Measurements from ENCODE around the gene PDF.
"Not testable (repeated sequence)": the region's sequence is repeated elsewhere in the genome, so short reads cannot be mapped to it uniquely, and the experiment has no call there.

The PDF gene

GRCh38 chr16:69367980-69368379, 37.6 kb upstream of the PDF start:
- no peak overlapping the region for H3K4me3 ChIP-seq (ENCODE audit: low read depth, low read length)
- TF ChIP-seq, protein P1, sequence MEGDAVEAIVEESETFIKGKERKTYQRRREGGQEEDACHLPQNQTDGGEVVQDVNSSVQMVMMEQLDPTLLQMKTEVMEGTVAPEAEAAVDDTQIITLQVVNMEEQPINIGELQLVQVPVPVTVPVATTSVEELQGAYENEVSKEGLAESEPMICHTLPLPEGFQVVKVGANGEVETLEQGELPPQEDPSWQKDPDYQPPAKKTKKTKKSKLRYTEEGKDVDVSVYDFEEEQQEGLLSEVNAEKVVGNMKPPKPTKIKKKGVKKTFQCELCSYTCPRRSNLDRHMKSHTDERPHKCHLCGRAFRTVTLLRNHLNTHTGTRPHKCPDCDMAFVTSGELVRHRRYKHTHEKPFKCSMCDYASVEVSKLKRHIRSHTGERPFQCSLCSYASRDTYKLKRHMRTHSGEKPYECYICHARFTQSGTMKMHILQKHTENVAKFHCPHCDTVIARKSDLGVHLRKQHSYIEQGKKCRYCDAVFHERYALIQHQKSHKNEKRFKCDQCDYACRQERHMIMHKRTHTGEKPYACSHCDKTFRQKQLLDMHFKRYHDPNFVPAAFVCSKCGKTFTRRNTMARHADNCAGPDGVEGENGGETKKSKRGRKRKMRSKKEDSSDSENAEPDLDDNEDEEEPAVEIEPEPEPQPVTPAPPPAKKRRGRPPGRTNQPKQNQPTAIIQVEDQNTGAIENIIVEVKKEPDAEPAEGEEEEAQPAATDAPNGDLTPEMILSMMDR (IDR thresholded peaks at IDR 0.05; ENCODE audit: borderline replicate concordance, insufficient read depth, low read depth, low read length), result no peak

DNA sequence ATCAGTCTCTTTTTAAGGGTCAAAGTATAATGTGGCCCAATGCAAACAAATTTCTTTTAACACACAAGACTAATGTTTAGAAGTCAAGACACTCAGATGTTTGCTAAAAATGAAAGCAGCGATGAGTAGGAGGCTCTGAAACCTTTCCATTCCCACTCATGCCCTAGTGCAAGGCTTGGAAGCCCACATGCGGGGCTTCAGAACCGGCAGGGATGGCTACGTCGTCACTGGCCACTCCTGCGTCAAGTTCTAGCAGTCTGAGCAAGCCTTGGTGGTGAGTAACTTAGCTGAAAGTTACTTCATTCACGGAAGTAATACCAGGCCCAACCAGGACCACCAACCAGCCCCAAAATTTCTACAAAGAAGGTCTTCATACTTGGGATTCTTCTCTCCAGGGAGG, 36.0 kb upstream of the PDF start:
- TF ChIP-seq, protein P1 (IDR thresholded peaks at IDR 0.05; ENCODE audit: borderline replicate concordance, insufficient read depth, low read depth, low read length), result no peak

GRCh38 chr16:69365901-69366300, 35.5 kb upstream of the PDF start:
- TF ChIP-seq, protein P1 (IDR thresholded peaks at IDR 0.05; ENCODE audit: borderline replicate concordance, insufficient read depth, low read depth, low read length), result no peak

More for the DNA sequence above, 36.0 kb upstream of the PDF start:
- no peak overlapping the region for H3K4me3 ChIP-seq (ENCODE audit: low read depth, low read length)

GRCh38 chr16:69364088-69364487, 33.7 kb upstream of the PDF start:
- no peak overlapping the region for H3K4me3 ChIP-seq (ENCODE audit: low read depth, low read length)
- TF ChIP-seq, protein P1 (IDR thresholded peaks at IDR 0.05; ENCODE audit: borderline replicate concordance, insufficient read depth, low read depth, low read length), result no peak

More at GRCh38 chr16:69365901-69366300, 35.5 kb upstream of the PDF start:
- H3K4me3 ChIP-seq (ENCODE audit: low read depth, low read length), result no peak overlapping the region

- no peak overlapping the region for H3K4me3 ChIP-seq (ENCODE audit: low read depth, low read length)
Observed at GRCh38 chr16:69363281-69363717, 32.9 kb upstream of the PDF start.

GRCh38 chr16:69360070-69360469, 29.7 kb upstream of the PDF start:
- not testable (repeated sequence) for H3K4me3 ChIP-seq (ENCODE audit: low read depth, low read length)

More at GRCh38 chr16:69363281-69363717, 32.9 kb upstream of the PDF start:
- TF ChIP-seq, protein P1 (IDR thresholded peaks at IDR 0.05; ENCODE audit: borderline replicate concordance, insufficient read depth, low read depth, low read length), result no peak

- no peak within 1 kb of the TSS for H3K4me3 ChIP-seq (ENCODE audit: low read depth, low read length)
- TF ChIP-seq, protein P1 (IDR thresholded peaks at IDR 0.05; ENCODE audit: borderline replicate concordance, insufficient read depth, low read depth, low read length), result no peak
Observed at GRCh38 chr16:69351309-69352027, 21.1 kb upstream of the PDF start, which contains the start of gene TMED6. TSS of gene TMED6 (minus strand) at chr16:69351786. CDS start at chr16:69351753, 33 bp downstream.
